GM21529 (cell line): Measurements from ENCODE around the gene RNASE8.
"Not testable (repeated sequence)": the region's sequence is repeated elsewhere in the genome, so short reads cannot be mapped to it uniquely, and the experiment has no call there.

Source experiments
- ATAC-seq: cut with Tn5 transposase; IDR thresholded peaks from one replicate; pipeline ENCODE4 v1.9.1; 2021; ENCODE audit not compliant: unreplicated experiment

The RNASE8 gene

GRCh38 chr14:21057803-21058675, at the start of gene RNASE8:
Gene RNASE8, plus strand, starts transcription at chr14:21057822. Its CDS starts 71 bp downstream, at chr14:21057893.
- ATAC-seq: no peak

- ATAC-seq: not testable (repeated sequence)
These were observed 47.9 kb upstream of the RNASE8 start for GRCh38 chr14:21009721-21010120.

- ATAC-seq: no peak
These were observed 46.5 kb upstream of the RNASE8 start for GRCh38 chr14:21011136-21011535.

GRCh38 chr14:21014761-21015190, 42.8 kb upstream of the RNASE8 start:
- peak; percentile 57 for ATAC-seq

- ATAC-seq: no peak
These were observed 42.3 kb upstream of the RNASE8 start for GRCh38 chr14:21015312-21015711.

- no peak for ATAC-seq
These were observed 41.0 kb upstream of the RNASE8 start for GRCh38 chr14:21016413-21017190.

- no peak for ATAC-seq
These were observed 39.9 kb upstream of the RNASE8 start for GRCh38 chr14:21017528-21018245.

- no peak for ATAC-seq
These were observed 39.3 kb upstream of the RNASE8 start for GRCh38 chr14:21018286-21018685.

GRCh38 chr14:21018781-21019180, 38.8 kb upstream of the RNASE8 start:
- ATAC-seq: no peak

GRCh38 chr14:21019366-21019765, 38.3 kb upstream of the RNASE8 start:
- ATAC-seq: no peak

- no peak for ATAC-seq
These were observed 36.6 kb upstream of the RNASE8 start for GRCh38 chr14:21020977-21021545.

- ATAC-seq: no peak
These were observed 34.9 kb upstream of the RNASE8 start for GRCh38 chr14:21022686-21023085.

GRCh38 chr14:21023174-21023573, 34.4 kb upstream of the RNASE8 start:
- ATAC-seq: no peak

- ATAC-seq: no peak
These were observed 33.6 kb upstream of the RNASE8 start for GRCh38 chr14:21023817-21024584.

- ATAC-seq: no peak
These were observed 32.8 kb upstream of the RNASE8 start, which contains the start of gene NDRG2 for GRCh38 chr14:21024585-21025370. Gene NDRG2, minus strand, starts transcription at chr14:21025061. Its CDS starts 1,746 bp downstream, at chr14:21023315.

- ATAC-seq: no peak
These were observed 32.0 kb upstream of the RNASE8 start for GRCh38 chr14:21025371-21026273.

- no peak for ATAC-seq
These were observed 31.2 kb upstream of the RNASE8 start for GRCh38 chr14:21026274-21026987.

GRCh38 chr14:21026988-21027315, 30.7 kb upstream of the RNASE8 start:
- no peak for ATAC-seq
